ENCODE measurements around the gene MYG1.

DNA sequence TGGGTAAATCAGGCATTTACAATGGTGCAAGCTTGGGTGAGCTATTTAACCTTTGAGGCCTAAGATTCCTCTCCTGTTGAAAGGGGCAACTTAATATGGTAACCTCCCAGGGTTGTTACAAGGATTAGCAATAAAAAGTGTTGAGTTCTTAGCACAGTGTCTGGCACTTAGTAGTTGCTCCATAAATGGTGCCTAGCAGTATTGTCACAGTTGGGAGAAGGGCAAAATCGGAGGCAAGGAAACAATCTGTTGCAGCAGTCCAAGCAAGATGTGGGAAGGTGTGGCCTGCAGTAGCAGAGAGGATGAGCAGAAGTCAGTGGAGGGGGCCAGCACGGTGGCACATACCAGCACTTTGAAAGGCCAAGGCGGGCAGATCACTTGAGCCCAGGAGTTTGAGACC, 44.0 kb downstream of the MYG1 start:
- TF ChIP-seq, protein P1, sequence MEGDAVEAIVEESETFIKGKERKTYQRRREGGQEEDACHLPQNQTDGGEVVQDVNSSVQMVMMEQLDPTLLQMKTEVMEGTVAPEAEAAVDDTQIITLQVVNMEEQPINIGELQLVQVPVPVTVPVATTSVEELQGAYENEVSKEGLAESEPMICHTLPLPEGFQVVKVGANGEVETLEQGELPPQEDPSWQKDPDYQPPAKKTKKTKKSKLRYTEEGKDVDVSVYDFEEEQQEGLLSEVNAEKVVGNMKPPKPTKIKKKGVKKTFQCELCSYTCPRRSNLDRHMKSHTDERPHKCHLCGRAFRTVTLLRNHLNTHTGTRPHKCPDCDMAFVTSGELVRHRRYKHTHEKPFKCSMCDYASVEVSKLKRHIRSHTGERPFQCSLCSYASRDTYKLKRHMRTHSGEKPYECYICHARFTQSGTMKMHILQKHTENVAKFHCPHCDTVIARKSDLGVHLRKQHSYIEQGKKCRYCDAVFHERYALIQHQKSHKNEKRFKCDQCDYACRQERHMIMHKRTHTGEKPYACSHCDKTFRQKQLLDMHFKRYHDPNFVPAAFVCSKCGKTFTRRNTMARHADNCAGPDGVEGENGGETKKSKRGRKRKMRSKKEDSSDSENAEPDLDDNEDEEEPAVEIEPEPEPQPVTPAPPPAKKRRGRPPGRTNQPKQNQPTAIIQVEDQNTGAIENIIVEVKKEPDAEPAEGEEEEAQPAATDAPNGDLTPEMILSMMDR (IDR thresholded peaks at IDR 0.05; ENCODE audit: extremely low read depth in 1 of 2, insufficient read depth in 1 of 2, low read depth in 1 of 2, low read length in 2 of 2): no peak
- TF ChIP-seq POLR2A (IDR thresholded peaks at IDR 0.05; ENCODE audit: low read depth, low read length) (no peak), FOS (IDR thresholded peaks at IDR 0.05; ENCODE audit: borderline replicate concordance, insufficient read depth, low read length) (no peak), EZH2 (IDR thresholded peaks at IDR 0.05; ENCODE audit: borderline replicate concordance, low read depth, low read length, severe bottlenecking) (no peak), POLR2AphosphoS5 (IDR thresholded peaks at IDR 0.05; ENCODE audit: insufficient read depth, low read depth, low read length) (no peak), JUN (IDR thresholded peaks at IDR 0.05; ENCODE audit: borderline replicate concordance, insufficient read depth, insufficient read length, low read depth) (no peak)
- TF ChIP-seq, protein P2, sequence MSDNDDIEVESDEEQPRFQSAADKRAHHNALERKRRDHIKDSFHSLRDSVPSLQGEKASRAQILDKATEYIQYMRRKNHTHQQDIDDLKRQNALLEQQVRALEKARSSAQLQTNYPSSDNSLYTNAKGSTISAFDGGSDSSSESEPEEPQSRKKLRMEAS (IDR thresholded peaks at IDR 0.05; ENCODE audit: insufficient read depth, insufficient read length): no peak

All from endothelial cell of umbilical vein (primary cell).